ENCODE results near the gene HIVEP2.

The HIVEP2 gene

GRCh38 chr6:142893088-142893487 is 51.9 kb downstream of the HIVEP2 start:
- DNase-seq (ENCODE audit: low read depth, low spot score), result no peak

- DNase-seq (ENCODE audit: low read depth, low spot score), result no peak
These were observed 52.5 kb downstream of the HIVEP2 start for GRCh38 chr6:142892254-142893021.

- DNase-seq (ENCODE audit: low read depth, low spot score), result no peak
These were observed 53.5 kb downstream of the HIVEP2 start for GRCh38 chr6:142891454-142891853.

GRCh38 chr6:142888456-142888855 is 56.5 kb downstream of the HIVEP2 start:
- DNase-seq (ENCODE audit: low read depth, low spot score), result no peak

GRCh38 chr6:142887517-142887916 is 57.5 kb downstream of the HIVEP2 start:
- no peak for DNase-seq (ENCODE audit: low read depth, low spot score)

- peak; percentile 44 for DNase-seq (ENCODE audit: low read depth, low spot score)
These were observed 58.4 kb downstream of the HIVEP2 start for GRCh38 chr6:142886431-142887170.

- peak; percentile 97 for DNase-seq (ENCODE audit: low read depth, low spot score)
These were observed 59.7 kb downstream of the HIVEP2 start for GRCh38 chr6:142885182-142885867.

- no peak for DNase-seq (ENCODE audit: low read depth, low spot score)
These were observed 60.6 kb downstream of the HIVEP2 start for GRCh38 chr6:142884214-142885035.

GRCh38 chr6:142883011-142883410 is 62.0 kb downstream of the HIVEP2 start:
- DNase-seq (ENCODE audit: low read depth, low spot score), result peak; percentile 72

- no peak for DNase-seq (ENCODE audit: low read depth, low spot score)
These were observed 63.2 kb downstream of the HIVEP2 start for GRCh38 chr6:142881761-142882160.

GRCh38 chr6:142881290-142881689 is 63.7 kb downstream of the HIVEP2 start:
- no peak for DNase-seq (ENCODE audit: low read depth, low spot score)

- no peak for DNase-seq (ENCODE audit: low read depth, low spot score)
These were observed 64.8 kb downstream of the HIVEP2 start for GRCh38 chr6:142880201-142880600.

- DNase-seq (ENCODE audit: low read depth, low spot score), result no peak
These were observed 65.4 kb downstream of the HIVEP2 start for GRCh38 chr6:142879527-142879926.

GRCh38 chr6:142879076-142879475 is 65.9 kb downstream of the HIVEP2 start:
- no peak for DNase-seq (ENCODE audit: low read depth, low spot score)

GRCh38 chr6:142878407-142878806 is 66.6 kb downstream of the HIVEP2 start:
- no peak for DNase-seq (ENCODE audit: low read depth, low spot score)

- DNase-seq (ENCODE audit: low read depth, low spot score), result no peak
These were observed 70.3 kb downstream of the HIVEP2 start for GRCh38 chr6:142874676-142875075.

GRCh38 chr6:142872376-142872775 is 72.6 kb downstream of the HIVEP2 start:
- peak; percentile 26 for DNase-seq (ENCODE audit: low read depth, low spot score)

GRCh38 chr6:142871910-142872331 is 73.1 kb downstream of the HIVEP2 start:
- DNase-seq (ENCODE audit: low read depth, low spot score), result peak; percentile 93

GRCh38 chr6:142870787-142871415 is 74.1 kb downstream of the HIVEP2 start:
- DNase-seq (ENCODE audit: low read depth, low spot score), result no peak

- DNase-seq (ENCODE audit: low read depth, low spot score), result no peak
These were observed 76.1 kb downstream of the HIVEP2 start for GRCh38 chr6:142868917-142869316.
